ENCODE data around the gene RFX4.

Gene RFX4

GRCh38 chr12:106750524-106750923 is 167.7 kb downstream of the RFX4 start:
- no peak for DNase-seq
- H3K4me1 ChIP-seq (ENCODE audit: control extremely low read depth in 1 of 4, control insufficient read depth in 4 of 4, insufficient read depth in 4 of 4, low read length in 3 of 4): no peaks in the 10 kb centered on the region
- H3K36me3 ChIP-seq (ENCODE audit: control insufficient read depth in 4 of 4, insufficient read depth in 4 of 4, low read length in 3 of 4): no peaks in the 10 kb centered on the region
- no peaks in the 10 kb centered on the region for H3K27me3 ChIP-seq (replicated peaks in 2 of 5; ENCODE audit: control insufficient read depth in 4 of 5, insufficient read depth in 5 of 5, low read length in 4 of 5)
- WGBS (ENCODE audit: insufficient coverage): 80% methylated on average over 1 of the region's 3 CpGs
- no peak overlapping the region for H3K4me3 ChIP-seq (ENCODE audit: control insufficient read depth in 1 of 7, extremely low read depth in 1 of 7, insufficient read depth in 4 of 7, low read depth in 2 of 7, low read length in 6 of 7)
- peaks cover 0 to 8% (median 4%) of the 10 kb centered on the region in 5 experiments for H3K9me3 ChIP-seq (ENCODE audit: control extremely low read depth in 1 of 5, control insufficient read depth in 4 of 5, insufficient read depth in 2 of 5, low read depth in 1 of 5, low read length in 4 of 5)
- CTCF ChIA-PET: no interaction called here
- POLR2A ChIA-PET: no interaction called here
- no peak overlapping the region for H3K27ac ChIP-seq (ENCODE audit: insufficient read depth in 1 of 2, low read depth in 1 of 2, low read length in 2 of 2, poor library complexity in 1 of 2, severe bottlenecking in 2 of 2)

- H3K4me1 ChIP-seq (ENCODE audit: control extremely low read depth in 1 of 4, control insufficient read depth in 4 of 4, insufficient read depth in 4 of 4, low read length in 3 of 4): no peaks in the 10 kb centered on the region
- H3K27ac ChIP-seq (ENCODE audit: insufficient read depth in 1 of 2, low read depth in 1 of 2, low read length in 2 of 2, poor library complexity in 1 of 2, severe bottlenecking in 2 of 2): no peak overlapping the region
- H3K4me3 ChIP-seq (ENCODE audit: control insufficient read depth in 1 of 7, extremely low read depth in 1 of 7, insufficient read depth in 4 of 7, low read depth in 2 of 7, low read length in 6 of 7): no peak overlapping the region
- no peaks in the 10 kb centered on the region for H3K36me3 ChIP-seq (ENCODE audit: control insufficient read depth in 4 of 4, insufficient read depth in 4 of 4, low read length in 3 of 4)
- WGBS (ENCODE audit: insufficient coverage): 90% methylated on average over 7 of the region's 7 CpGs
- ChIA-PET CTCF (no interaction called here), POLR2A (no interaction called here)
- H3K9me3 ChIP-seq (ENCODE audit: control extremely low read depth in 1 of 5, control insufficient read depth in 4 of 5, insufficient read depth in 2 of 5, low read depth in 1 of 5, low read length in 4 of 5): peaks cover 0 to 8% (median 4%) of the 10 kb centered on the region in 5 experiments
- DNase-seq: no peak
- no peaks in the 10 kb centered on the region for H3K27me3 ChIP-seq (replicated peaks in 2 of 5; ENCODE audit: control insufficient read depth in 4 of 5, insufficient read depth in 5 of 5, low read length in 4 of 5)
These were observed 170.7 kb downstream of the RFX4 start for GRCh38 chr12:106753526-106753925.

GRCh38 chr12:106754331-106754730 is 171.5 kb downstream of the RFX4 start:
- Histone ChIP-seq H3K4me1 (ENCODE audit: control extremely low read depth in 1 of 4, control insufficient read depth in 4 of 4, insufficient read depth in 4 of 4, low read length in 3 of 4) (peaks cover 0 to under 1% (median under 1%) of the 10 kb centered on the region in 4 experiments), H3K9me3 (ENCODE audit: control extremely low read depth in 1 of 5, control insufficient read depth in 4 of 5, insufficient read depth in 2 of 5, low read depth in 1 of 5, low read length in 4 of 5) (peaks cover 0 to 8% (median 4%) of the 10 kb centered on the region in 5 experiments), H3K27ac (ENCODE audit: insufficient read depth in 1 of 2, low read depth in 1 of 2, low read length in 2 of 2, poor library complexity in 1 of 2, severe bottlenecking in 2 of 2) (no peak overlapping the region), H3K4me3 (ENCODE audit: control insufficient read depth in 1 of 7, extremely low read depth in 1 of 7, insufficient read depth in 4 of 7, low read depth in 2 of 7, low read length in 6 of 7) (no peak overlapping the region), H3K27me3 (replicated peaks in 2 of 5; ENCODE audit: control insufficient read depth in 4 of 5, insufficient read depth in 5 of 5, low read length in 4 of 5) (no peaks in the 10 kb centered on the region), H3K36me3 (ENCODE audit: control insufficient read depth in 4 of 4, insufficient read depth in 4 of 4, low read length in 3 of 4) (no peaks in the 10 kb centered on the region)
- DNase-seq: no peak
- ChIA-PET POLR2A (no interaction called here), CTCF (no interaction called here)
- WGBS (ENCODE audit: insufficient coverage): 100% methylated on average over 1 of the region's 1 CpG

GRCh38 chr12:106757623-106758348 is 175.0 kb downstream of the RFX4 start:
- no peak overlapping the region for H3K4me3 ChIP-seq (ENCODE audit: control insufficient read depth in 1 of 7, extremely low read depth in 1 of 7, insufficient read depth in 4 of 7, low read depth in 2 of 7, low read length in 6 of 7)
- no peak overlapping the region for H3K27ac ChIP-seq (ENCODE audit: insufficient read depth in 1 of 2, low read depth in 1 of 2, low read length in 2 of 2, poor library complexity in 1 of 2, severe bottlenecking in 2 of 2)
- POLR2A ChIA-PET: no interaction called here
- H3K4me1 ChIP-seq (ENCODE audit: control extremely low read depth in 1 of 4, control insufficient read depth in 4 of 4, insufficient read depth in 4 of 4, low read length in 3 of 4): peaks cover 0 to 15% (median 12%) of the 10 kb centered on the region in 4 experiments
- H3K27me3 ChIP-seq (replicated peaks in 2 of 5; ENCODE audit: control insufficient read depth in 4 of 5, insufficient read depth in 5 of 5, low read length in 4 of 5): no peaks in the 10 kb centered on the region
- CTCF ChIA-PET: no interaction called here
- 94% methylated on average over 6 of the region's 6 CpGs for WGBS (ENCODE audit: insufficient coverage)
- no peak for DNase-seq
- H3K36me3 ChIP-seq (ENCODE audit: control insufficient read depth in 4 of 4, insufficient read depth in 4 of 4, low read length in 3 of 4): no peaks in the 10 kb centered on the region
- peaks cover 0 to 2% (median 0%) of the 10 kb centered on the region in 5 experiments for H3K9me3 ChIP-seq (ENCODE audit: control extremely low read depth in 1 of 5, control insufficient read depth in 4 of 5, insufficient read depth in 2 of 5, low read depth in 1 of 5, low read length in 4 of 5)

- POLR2A ChIA-PET: no interaction called here
- CTCF ChIA-PET: no interaction called here
These were observed 175.7 kb downstream of the RFX4 start for GRCh38 chr12:106758349-106759110.

GRCh38 chr12:106759526-106760183 is 176.9 kb downstream of the RFX4 start:
- CTCF ChIA-PET: no interaction called here

More at GRCh38 chr12:106758349-106759110, 175.7 kb downstream of the RFX4 start:
- 100% methylated on average over 6 of the region's 7 CpGs for WGBS (ENCODE audit: insufficient coverage)
- no peak for DNase-seq
- peaks cover 0 to 15% (median 12%) of the 10 kb centered on the region in 4 experiments for H3K4me1 ChIP-seq (ENCODE audit: control extremely low read depth in 1 of 4, control insufficient read depth in 4 of 4, insufficient read depth in 4 of 4, low read length in 3 of 4)
- H3K27me3 ChIP-seq (replicated peaks in 2 of 5; ENCODE audit: control insufficient read depth in 4 of 5, insufficient read depth in 5 of 5, low read length in 4 of 5): no peaks in the 10 kb centered on the region
- H3K36me3 ChIP-seq (ENCODE audit: control insufficient read depth in 4 of 4, insufficient read depth in 4 of 4, low read length in 3 of 4): no peaks in the 10 kb centered on the region
- no peaks in the 10 kb centered on the region for H3K9me3 ChIP-seq (ENCODE audit: control extremely low read depth in 1 of 5, control insufficient read depth in 4 of 5, insufficient read depth in 2 of 5, low read depth in 1 of 5, low read length in 4 of 5)
- H3K4me3 ChIP-seq (ENCODE audit: control insufficient read depth in 1 of 7, extremely low read depth in 1 of 7, insufficient read depth in 4 of 7, low read depth in 2 of 7, low read length in 6 of 7): no peak overlapping the region
- H3K27ac ChIP-seq (ENCODE audit: insufficient read depth in 1 of 2, low read depth in 1 of 2, low read length in 2 of 2, poor library complexity in 1 of 2, severe bottlenecking in 2 of 2): no peak overlapping the region

GRCh38 chr12:106760184-106760531 is 177.4 kb downstream of the RFX4 start:
- POLR2A ChIA-PET: no interaction called here
- Histone ChIP-seq H3K27ac (ENCODE audit: insufficient read depth in 1 of 2, low read depth in 1 of 2, low read length in 2 of 2, poor library complexity in 1 of 2, severe bottlenecking in 2 of 2) (peak overlapping the region in 1 of 2 experiments; percentile 46), H3K4me3 (ENCODE audit: control insufficient read depth in 1 of 7, extremely low read depth in 1 of 7, insufficient read depth in 4 of 7, low read depth in 2 of 7, low read length in 6 of 7) (peak overlapping the region in 3 of 7 experiments; percentile 20 to 45 (median 32)), H3K36me3 (ENCODE audit: control insufficient read depth in 4 of 4, insufficient read depth in 4 of 4, low read length in 3 of 4) (no peaks in the 10 kb centered on the region), H3K27me3 (replicated peaks in 2 of 5; ENCODE audit: control insufficient read depth in 4 of 5, insufficient read depth in 5 of 5, low read length in 4 of 5) (peaks cover 0 to 5% (median 0%) of the 10 kb centered on the region in 5 experiments), H3K4me1 (ENCODE audit: control extremely low read depth in 1 of 4, control insufficient read depth in 4 of 4, insufficient read depth in 4 of 4, low read length in 3 of 4) (peaks cover 0 to 15% (median 12%) of the 10 kb centered on the region in 4 experiments), H3K9me3 (ENCODE audit: control extremely low read depth in 1 of 5, control insufficient read depth in 4 of 5, insufficient read depth in 2 of 5, low read depth in 1 of 5, low read length in 4 of 5) (no peaks in the 10 kb centered on the region)
- peak; percentile 42 to 87 (median 80) for DNase-seq
- 38% methylated on average over 1 of the region's 2 CpGs for WGBS (ENCODE audit: insufficient coverage)
- CTCF ChIA-PET: no interaction called here

More at GRCh38 chr12:106759526-106760183, 176.9 kb downstream of the RFX4 start:
- Histone ChIP-seq H3K9me3 (ENCODE audit: control extremely low read depth in 1 of 5, control insufficient read depth in 4 of 5, insufficient read depth in 2 of 5, low read depth in 1 of 5, low read length in 4 of 5) (no peaks in the 10 kb centered on the region), H3K27ac (ENCODE audit: insufficient read depth in 1 of 2, low read depth in 1 of 2, low read length in 2 of 2, poor library complexity in 1 of 2, severe bottlenecking in 2 of 2) (peak overlapping the region in 1 of 2 experiments; percentile 22), H3K4me3 (ENCODE audit: control insufficient read depth in 1 of 7, extremely low read depth in 1 of 7, insufficient read depth in 4 of 7, low read depth in 2 of 7, low read length in 6 of 7) (peak overlapping the region in 3 of 7 experiments; percentile 20 to 45 (median 32)), H3K4me1 (ENCODE audit: control extremely low read depth in 1 of 4, control insufficient read depth in 4 of 4, insufficient read depth in 4 of 4, low read length in 3 of 4) (peaks cover 0 to 15% (median 12%) of the 10 kb centered on the region in 4 experiments), H3K27me3 (replicated peaks in 2 of 5; ENCODE audit: control insufficient read depth in 4 of 5, insufficient read depth in 5 of 5, low read length in 4 of 5) (peaks cover 0 to 2% (median 0%) of the 10 kb centered on the region in 5 experiments), H3K36me3 (ENCODE audit: control insufficient read depth in 4 of 4, insufficient read depth in 4 of 4, low read length in 3 of 4) (no peaks in the 10 kb centered on the region)
- POLR2A ChIA-PET: no interaction called here
- no peak for DNase-seq
- WGBS (ENCODE audit: insufficient coverage): 92% methylated on average over 5 of the region's 7 CpGs
